PC-3 (cell line): ENCODE measurements around the gene NNAT. TPM values are rescaled to one million over a fixed set of nuclear protein-coding genes. Genes with fewer than 3 reads are reported as not detected.

Experiments
- ATAC-seq: fragments of 200-7000 bp; cut with Tn5 transposase; 2 replicates; pipeline ENCODE4 v1.9.1; 2020; ENCODE audit warnings: mild to moderate bottlenecking, moderate library complexity
- BruUV-seq: library from RNA; stranded (reverse); fragments of 400-500 nt; replicated peaks from 2 replicates; lab custom pipeline; 2021; lab: Mats Ljungman, UMichigan
- CTCF ChIA-PET: fragments of 300-600 bp; sonication (Branson Sonifier 250); formaldehyde crosslinking; loops from one replicate; lab custom pipeline; 2022; ENCODE audit warnings: antibody characterized with exemption; lab: Charles Lee
- POLR2A ChIA-PET: fragments of 300-600 bp; sonication (Branson Sonifier 250); formaldehyde crosslinking; loops from one replicate; lab custom pipeline; 2022; ENCODE audit warnings: antibody characterized with exemption; ENCODE audit not compliant: unreplicated experiment; lab: Charles Lee
- DNase-seq: peaks from one replicate; pipeline ENCODE4 v3.0.0-alpha.2; 2015
- H2AFZ ChIP-seq: fragments of 300-600 bp; sonication (generic); 2 replicates; pipeline ENCODE4 v1.6.0; 2016; ENCODE audit warnings: antibody characterized with exemption, low read length
- H3F3A ChIP-seq: fragments of 300-600 bp; sonication (generic); one replicate; pipeline ENCODE4 v1.6.0; 2017; ENCODE audit warnings: antibody characterized with exemption, low read length, control low read depth, mild to moderate bottlenecking; ENCODE audit not compliant: unreplicated experiment
- H3K27ac ChIP-seq: fragments of 300-600 bp; sonication (generic); 2 replicates; pipeline ENCODE4 v1.5.1; 2016; ENCODE audit warnings: mild to moderate bottlenecking, low read length
- H3K27me3 ChIP-seq: fragments of 300-600 bp; sonication (generic); 2 replicates; pipeline ENCODE4 v1.6.1; 2016; ENCODE audit warnings: low read length, mixed read lengths
- H3K36me3 ChIP-seq: fragments of 300-600 bp; sonication (generic); 2 replicates; pipeline ENCODE4 v1.6.1; 2016; ENCODE audit warnings: low read depth, mixed run types, low read length, mixed read lengths
- H3K4me1 ChIP-seq: fragments of 300-600 bp; sonication (generic); 2 replicates; pipeline ENCODE4 v1.5.1; 2016; ENCODE audit warnings: low read length; ENCODE audit not compliant: insufficient read depth
- H3K4me2 ChIP-seq: fragments of 300-600 bp; sonication (generic); 2 replicates; pipeline ENCODE4 v1.6.0; 2016; ENCODE audit warnings: low read length
- H3K4me3 ChIP-seq: fragments of 300-600 bp; sonication (generic); 2 replicates; pipeline ENCODE4 v1.5.1; 2016; ENCODE audit warnings: mild to moderate bottlenecking, low read length, mixed read lengths
- H3K79me2 ChIP-seq: fragments of 300-600 bp; sonication (generic); 2 replicates; pipeline ENCODE4 v1.6.1; 2017; ENCODE audit warnings: low read length, mixed read lengths
- H3K9ac ChIP-seq: fragments of 300-600 bp; sonication (generic); 2 replicates; pipeline ENCODE4 v1.6.0; 2016; ENCODE audit warnings: mild to moderate bottlenecking, low read length
- H3K9me2 ChIP-seq: fragments of 300-600 bp; sonication (generic); replicated peaks from 2 replicates; pipeline ENCODE4 v1.6.1; 2016; ENCODE audit warnings: mixed run types, low read length, mixed read lengths
- H3K9me3 ChIP-seq: fragments of 300-600 bp; sonication (generic); 2 replicates; pipeline ENCODE4 v1.6.1; 2016; ENCODE audit warnings: low read length, mixed read lengths
- H4K20me1 ChIP-seq: fragments of 300-600 bp; sonication (generic); 2 replicates; pipeline ENCODE4 v1.6.1; 2016; ENCODE audit warnings: low read length, mixed read lengths
- EZH2 ChIP-seq: fragments of 300-600 bp; sonication (generic); IDR thresholded peaks from one replicate; pipeline ENCODE4 v1.6.1; 2017; ENCODE audit warnings: antibody characterized with exemption, mild to moderate bottlenecking, low read length; ENCODE audit not compliant: unreplicated experiment
- EZH2phosphoT487 ChIP-seq: fragments of 300-600 bp; sonication (generic); IDR thresholded peaks from 2 replicates; pipeline ENCODE4 v1.6.1; 2018; ENCODE audit warnings: mild to moderate bottlenecking, antibody characterized with exemption, low read length, borderline replicate concordance
- intact Hi-C: fragments of 100-400 bp; cut with micrococcal nuclease; formaldehyde crosslinking; loops from 2 replicates; pipeline ENCODE4 v1.9.0; 2023
- total RNA-seq: library from RNA; depleted of rRNA; stranded (reverse); fragments of >200 nt; gene quantifications from 2 replicates; pipeline ENCODE4 v1.2.3, GENCODE V29; 2014
- TF ChIP-seq, protein P1 (sequence below): fragments of 300-600 bp; sonication (generic); conservative IDR thresholded peaks from 2 replicates; pipeline ENCODE4 v1.5.1; 2017; ENCODE audit warnings: antibody characterized with exemption, low read depth, mild to moderate bottlenecking, low read length

Gene NNAT
- total RNA-seq, 1 experiment from 2014 or later, result not detected

DNA sequence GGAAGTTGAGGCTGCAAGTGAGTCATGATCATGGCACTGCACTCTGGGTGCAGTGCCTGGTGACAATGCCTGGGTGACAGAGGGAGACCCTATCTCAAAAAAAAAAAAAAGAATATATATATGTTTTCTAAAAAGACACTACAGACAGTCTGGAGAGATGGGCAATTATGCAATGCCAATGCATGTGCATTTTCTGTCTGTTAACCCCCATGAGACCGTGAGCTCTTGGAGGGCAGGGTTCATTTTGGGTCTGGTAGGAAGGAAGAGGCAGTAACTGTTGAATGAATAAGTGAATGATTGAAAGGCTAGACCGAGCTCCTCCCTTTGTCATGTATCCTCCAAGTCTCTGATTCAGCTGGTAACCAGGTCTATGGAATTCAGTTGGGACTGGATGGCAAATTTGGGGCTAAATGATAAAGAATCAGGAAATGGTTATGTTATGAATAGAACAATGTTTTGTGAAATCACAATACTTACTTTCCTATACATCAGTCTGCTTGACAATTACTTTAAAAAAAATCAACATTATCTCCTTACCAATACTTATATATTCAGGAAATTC lies 12.2 kb downstream of the NNAT start:
- no TSS peak for BruUV-seq
- DNase-seq (no peak), ATAC-seq (no peak)
- H3K4me1 ChIP-seq, result peaks cover 22% of the 10 kb centered on the region
- H3K4me3 ChIP-seq, result no peak overlapping the region
- ChIA-PET CTCF (interaction anchor here (0.6 to 0.7 kb wide), 3 partner anchors 9 to 267 kb away, joined by 3 read pairs; no protein-coding TSS in a partner anchor), POLR2A (no interaction called here)
- H3K27me3 ChIP-seq, result no peaks in the 10 kb centered on the region
- H4K20me1 ChIP-seq, result no peaks in the 10 kb centered on the region
- no peak for TF ChIP-seq EZH2phosphoT487
- TF ChIP-seq EZH2, result no peak
- TF ChIP-seq, protein P1, sequence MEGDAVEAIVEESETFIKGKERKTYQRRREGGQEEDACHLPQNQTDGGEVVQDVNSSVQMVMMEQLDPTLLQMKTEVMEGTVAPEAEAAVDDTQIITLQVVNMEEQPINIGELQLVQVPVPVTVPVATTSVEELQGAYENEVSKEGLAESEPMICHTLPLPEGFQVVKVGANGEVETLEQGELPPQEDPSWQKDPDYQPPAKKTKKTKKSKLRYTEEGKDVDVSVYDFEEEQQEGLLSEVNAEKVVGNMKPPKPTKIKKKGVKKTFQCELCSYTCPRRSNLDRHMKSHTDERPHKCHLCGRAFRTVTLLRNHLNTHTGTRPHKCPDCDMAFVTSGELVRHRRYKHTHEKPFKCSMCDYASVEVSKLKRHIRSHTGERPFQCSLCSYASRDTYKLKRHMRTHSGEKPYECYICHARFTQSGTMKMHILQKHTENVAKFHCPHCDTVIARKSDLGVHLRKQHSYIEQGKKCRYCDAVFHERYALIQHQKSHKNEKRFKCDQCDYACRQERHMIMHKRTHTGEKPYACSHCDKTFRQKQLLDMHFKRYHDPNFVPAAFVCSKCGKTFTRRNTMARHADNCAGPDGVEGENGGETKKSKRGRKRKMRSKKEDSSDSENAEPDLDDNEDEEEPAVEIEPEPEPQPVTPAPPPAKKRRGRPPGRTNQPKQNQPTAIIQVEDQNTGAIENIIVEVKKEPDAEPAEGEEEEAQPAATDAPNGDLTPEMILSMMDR, result no peak
- H3K9me3 ChIP-seq, result no peaks in the 10 kb centered on the region
- no peak overlapping the region for H2AFZ ChIP-seq
- no peaks in the 10 kb centered on the region for H3K9me2 ChIP-seq
- peaks cover 7% of the 10 kb centered on the region for H3K79me2 ChIP-seq
- H3K36me3 ChIP-seq, result no peaks in the 10 kb centered on the region
- no peak overlapping the region for H3K9ac ChIP-seq
- H3K4me2 ChIP-seq, result no peak overlapping the region
- H3K27ac ChIP-seq, result no peak overlapping the region
- intact Hi-C loops, result no loop called here
- no peaks in the 10 kb centered on the region for H3F3A ChIP-seq

DNA sequence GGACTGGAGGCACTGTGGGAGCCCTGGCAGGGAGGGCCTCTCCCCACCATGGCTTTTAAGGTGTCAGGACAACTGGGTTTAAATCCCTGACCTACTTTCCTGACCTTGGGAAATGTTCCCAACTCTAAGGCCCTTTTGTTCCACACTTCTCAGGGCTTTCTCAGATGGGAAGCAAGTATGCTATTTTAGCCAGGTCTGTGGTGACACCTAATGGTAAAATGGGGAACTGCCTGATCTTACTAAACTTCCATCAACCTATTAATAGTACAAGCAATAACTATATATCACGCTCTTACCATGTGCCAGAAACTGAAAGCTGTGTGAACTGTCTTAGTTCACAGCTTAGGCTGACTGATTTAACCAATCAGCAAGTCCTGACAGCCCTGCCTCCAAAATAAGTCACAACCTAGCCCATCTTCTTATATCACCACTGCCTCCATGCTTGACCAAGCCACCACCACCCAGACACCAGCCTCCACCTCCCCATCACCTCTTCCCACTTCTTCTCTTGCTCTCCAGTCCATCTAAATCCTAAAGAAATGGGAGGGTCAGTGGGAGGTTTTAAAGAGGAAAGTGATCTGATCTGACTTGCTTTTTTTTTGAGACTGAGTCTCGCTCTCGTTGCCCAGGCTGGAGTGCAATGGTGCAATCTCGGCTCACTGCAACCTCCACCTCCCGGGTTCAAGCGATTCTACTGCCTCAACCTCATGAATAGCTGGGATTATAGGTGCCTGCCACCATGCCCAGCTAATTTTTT lies 13.5 kb downstream of the NNAT start:
- ChIA-PET CTCF (interaction anchor here (0.6 to 1.0 kb wide), 5 partner anchors 33 to 264 kb away, joined by 3 to 8 read pairs (median 4); no protein-coding TSS in a partner anchor), POLR2A (no interaction called here)
- H3K4me3 ChIP-seq, result no peak overlapping the region
- no peaks in the 10 kb centered on the region for H3K9me2 ChIP-seq
- H3K36me3 ChIP-seq, result no peaks in the 10 kb centered on the region
- no TSS peak for BruUV-seq
- H3K79me2 ChIP-seq, result no peaks in the 10 kb centered on the region
- H3F3A ChIP-seq, result peaks cover 3% of the 10 kb centered on the region
- TF ChIP-seq, protein P1, result peak; percentile 91
- no peak for TF ChIP-seq EZH2
- H3K4me1 ChIP-seq, result peaks cover 27% of the 10 kb centered on the region
- no peaks in the 10 kb centered on the region for H4K20me1 ChIP-seq
- intact Hi-C loops, result loop anchor here (1.0 to 2.0 kb wide), 4 partner anchors 150 to 339 kb away; no protein-coding TSS in a partner anchor
- H3K9ac ChIP-seq, result no peak overlapping the region
- DNase-seq (peak; percentile 96), ATAC-seq (peak; percentile 67)
- peak overlapping the region; percentile 39; the same call in 1 of the 2 replicates for H3K4me2 ChIP-seq
- peak overlapping the region; percentile 70 for H2AFZ ChIP-seq
- no peaks in the 10 kb centered on the region for H3K9me3 ChIP-seq
- no peak overlapping the region for H3K27ac ChIP-seq
- H3K27me3 ChIP-seq, result no peaks in the 10 kb centered on the region
